ENCODE results near the gene TBC1D32.
"Not testable (repeated sequence)": the region's sequence is repeated elsewhere in the genome, so short reads cannot be mapped to it uniquely, and the experiment has no call there.

Gene TBC1D32

DNA sequence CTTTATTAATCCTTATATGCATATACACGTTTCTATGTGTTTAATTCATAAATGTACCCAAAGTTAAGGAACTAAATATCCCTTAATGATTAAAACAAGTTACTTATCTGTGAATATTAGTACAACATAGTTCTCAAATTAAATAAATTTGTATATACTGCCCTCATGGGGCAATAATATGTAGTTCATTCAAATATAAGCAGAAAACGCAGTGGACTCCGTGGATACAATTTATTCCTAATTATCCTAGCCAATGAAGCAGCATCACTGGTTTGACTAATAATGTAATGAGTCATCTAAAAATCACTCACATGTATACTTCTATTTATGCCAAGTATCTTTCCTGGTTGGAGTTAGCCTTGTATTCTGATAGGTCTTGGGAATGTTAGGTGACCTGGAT is 111.6 kb downstream of the TBC1D32 start:
- Histone ChIP-seq H3K27ac (replicated peaks) (no peak overlapping the region), H3K27me3 (ENCODE audit: insufficient read depth, poor library complexity, severe bottlenecking) (no peaks in the 10 kb centered on the region), H3K4me3 (replicated peaks; ENCODE audit: insufficient read depth, low read length) (no peak overlapping the region)
- TF ChIP-seq CTCF (IDR thresholded peaks at IDR 0.05; ENCODE audit: insufficient read depth, low read length) (no peak), REST (IDR thresholded peaks at IDR 0.05; ENCODE audit: insufficient replicate concordance, low read depth) (no peak), SPI1 (IDR thresholded peaks at IDR 0.05; ENCODE audit: borderline replicate concordance, low read depth) (no peak), POLR2AphosphoS5 (IDR thresholded peaks at IDR 0.05; ENCODE audit: low read depth) (no peak), GABPA (IDR thresholded peaks at IDR 0.05; ENCODE audit: low read depth) (no peak)
- DNase-seq (ENCODE audit: low read depth in 1 of 2, low spot score in 1 of 2) = no peak

- Histone ChIP-seq H3K27me3 (ENCODE audit: insufficient read depth, poor library complexity, severe bottlenecking) (no peaks in the 10 kb centered on the region), H3K4me3 (replicated peaks; ENCODE audit: insufficient read depth, low read length) (no peak overlapping the region), H3K27ac (replicated peaks) (no peak overlapping the region)
- TF ChIP-seq GABPA (IDR thresholded peaks at IDR 0.05; ENCODE audit: low read depth) = no peak
- no peak for TF ChIP-seq SPI1 (IDR thresholded peaks at IDR 0.05; ENCODE audit: borderline replicate concordance, low read depth)
- TF ChIP-seq CTCF (IDR thresholded peaks at IDR 0.05; ENCODE audit: insufficient read depth, low read length) = no peak
- TF ChIP-seq REST (IDR thresholded peaks at IDR 0.05; ENCODE audit: insufficient replicate concordance, low read depth) = no peak
- TF ChIP-seq POLR2AphosphoS5 (IDR thresholded peaks at IDR 0.05; ENCODE audit: low read depth) = no peak
- no peak for DNase-seq (ENCODE audit: low read depth in 1 of 2, low spot score in 1 of 2)
These were observed 117.4 kb downstream of the TBC1D32 start for GRCh38 chr6:121216928-121217327.

DNA sequence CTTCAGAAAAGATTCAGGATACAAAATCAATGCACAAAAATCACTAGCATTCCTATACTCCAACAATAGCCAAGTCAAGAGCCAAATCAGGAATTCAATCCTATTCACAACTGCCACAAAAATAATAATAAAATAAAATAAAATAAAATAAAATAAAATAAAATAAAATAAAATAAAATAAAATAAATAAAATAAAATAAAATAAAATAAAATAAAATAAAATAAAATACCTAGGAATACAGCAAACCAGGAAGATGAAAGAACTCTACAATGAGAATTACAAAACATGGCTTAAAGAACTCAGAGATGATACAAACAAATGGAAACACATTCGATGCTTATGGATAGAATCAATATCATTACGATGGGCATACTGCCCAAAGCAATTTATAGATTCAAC is 120.9 kb downstream of the TBC1D32 start:
- DNase-seq (ENCODE audit: low read depth in 1 of 2, low spot score in 1 of 2); H3K27me3 ChIP-seq (ENCODE audit: insufficient read depth, poor library complexity, severe bottlenecking); H3K27ac ChIP-seq (replicated peaks); H3K4me3 ChIP-seq (replicated peaks; ENCODE audit: insufficient read depth, low read length): not testable (repeated sequence)

GRCh38 chr6:121210943-121211342 is 123.3 kb downstream of the TBC1D32 start:
- no peak for TF ChIP-seq CTCF (IDR thresholded peaks at IDR 0.05; ENCODE audit: insufficient read depth, low read length)
- TF ChIP-seq POLR2AphosphoS5 (IDR thresholded peaks at IDR 0.05; ENCODE audit: low read depth) = no peak
- no peak for TF ChIP-seq GABPA (IDR thresholded peaks at IDR 0.05; ENCODE audit: low read depth)
- TF ChIP-seq REST (IDR thresholded peaks at IDR 0.05; ENCODE audit: insufficient replicate concordance, low read depth) = no peak
- no peak for TF ChIP-seq SPI1 (IDR thresholded peaks at IDR 0.05; ENCODE audit: borderline replicate concordance, low read depth)
- Histone ChIP-seq H3K27me3 (ENCODE audit: insufficient read depth, poor library complexity, severe bottlenecking) (no peaks in the 10 kb centered on the region), H3K27ac (replicated peaks) (no peak overlapping the region), H3K4me3 (replicated peaks; ENCODE audit: insufficient read depth, low read length) (no peak overlapping the region)
- no peak for DNase-seq (ENCODE audit: low read depth in 1 of 2, low spot score in 1 of 2)
